GM21825 (cell line): ENCODE measurements around the gene NEDD4L.

Experiments
- ATAC-seq: cut with Tn5 transposase; IDR thresholded peaks from one replicate; pipeline ENCODE4 v1.9.1; 2021; ENCODE audit warnings: mild to moderate bottlenecking, moderate library complexity; ENCODE audit not compliant: unreplicated experiment

The NEDD4L gene

DNA sequence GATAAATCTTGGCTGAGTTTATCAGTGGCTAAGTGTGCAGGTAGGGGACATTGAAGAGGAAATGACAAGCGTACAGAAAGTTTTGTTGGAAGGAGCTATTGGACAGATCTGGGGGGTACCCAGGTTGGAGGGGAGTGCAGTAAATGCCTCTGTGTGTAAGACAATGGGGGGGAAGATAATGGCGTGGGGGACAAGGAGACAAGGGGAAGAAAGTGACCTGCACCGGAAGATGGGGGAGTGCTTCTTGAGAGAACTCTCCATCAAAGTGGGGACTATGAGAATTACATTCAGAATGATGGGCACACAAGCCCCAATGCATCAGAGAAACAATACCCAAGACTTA is 394.9 kb downstream of the NEDD4L start:
- no peak for ATAC-seq

DNA sequence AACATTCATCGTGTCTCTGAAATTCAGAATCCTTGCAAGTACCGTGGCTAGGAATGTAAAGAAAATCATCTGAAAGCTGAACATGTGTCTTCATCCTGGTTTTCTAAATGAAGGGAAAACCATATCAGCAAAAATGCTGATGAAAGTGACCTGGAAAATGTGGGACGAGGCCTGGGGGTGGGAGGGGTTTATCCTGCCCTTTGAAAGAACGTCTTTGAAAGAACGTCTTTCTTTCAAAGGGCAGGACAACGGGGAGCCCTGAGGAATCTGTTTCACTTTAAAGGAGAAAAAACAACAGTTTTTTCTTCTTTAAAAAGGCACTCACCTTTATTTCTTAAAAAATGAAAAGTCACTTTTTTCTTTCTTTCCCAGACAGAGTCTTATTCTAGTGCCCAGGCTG is 399.6 kb downstream of the NEDD4L start:
- no peak for ATAC-seq

DNA sequence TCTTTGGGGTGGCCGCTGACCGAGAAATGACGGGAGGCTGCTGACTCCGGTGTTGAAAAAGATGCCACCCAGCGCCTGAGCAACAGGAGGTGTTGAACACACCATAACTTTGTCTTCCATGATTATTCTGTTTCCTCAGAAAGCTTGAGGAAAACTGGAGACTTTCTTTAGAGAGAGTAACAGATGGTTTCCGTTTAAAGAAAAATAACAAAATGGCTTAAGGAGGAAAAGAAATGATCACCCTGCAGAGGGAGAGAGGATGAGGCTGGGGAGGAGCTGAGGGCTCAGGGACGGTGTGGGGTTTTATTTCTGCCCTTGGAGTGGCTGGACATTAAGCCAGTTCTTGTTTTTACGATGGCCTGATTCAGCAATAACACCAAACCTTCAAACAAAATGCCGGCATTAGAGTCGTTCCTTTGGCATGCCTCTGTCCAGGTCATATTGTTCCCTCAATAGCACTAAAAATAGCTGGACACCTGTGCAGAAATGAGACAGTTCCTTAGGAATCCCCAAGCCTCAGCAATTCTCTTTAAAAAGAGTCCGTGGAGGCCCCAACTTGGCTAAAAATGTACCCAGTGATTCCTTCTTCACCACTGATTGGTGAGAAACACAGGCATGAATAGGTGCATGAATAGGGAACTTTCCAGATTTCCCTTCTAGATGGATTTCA is 402.5 kb downstream of the NEDD4L start:
- ATAC-seq: no peak

DNA sequence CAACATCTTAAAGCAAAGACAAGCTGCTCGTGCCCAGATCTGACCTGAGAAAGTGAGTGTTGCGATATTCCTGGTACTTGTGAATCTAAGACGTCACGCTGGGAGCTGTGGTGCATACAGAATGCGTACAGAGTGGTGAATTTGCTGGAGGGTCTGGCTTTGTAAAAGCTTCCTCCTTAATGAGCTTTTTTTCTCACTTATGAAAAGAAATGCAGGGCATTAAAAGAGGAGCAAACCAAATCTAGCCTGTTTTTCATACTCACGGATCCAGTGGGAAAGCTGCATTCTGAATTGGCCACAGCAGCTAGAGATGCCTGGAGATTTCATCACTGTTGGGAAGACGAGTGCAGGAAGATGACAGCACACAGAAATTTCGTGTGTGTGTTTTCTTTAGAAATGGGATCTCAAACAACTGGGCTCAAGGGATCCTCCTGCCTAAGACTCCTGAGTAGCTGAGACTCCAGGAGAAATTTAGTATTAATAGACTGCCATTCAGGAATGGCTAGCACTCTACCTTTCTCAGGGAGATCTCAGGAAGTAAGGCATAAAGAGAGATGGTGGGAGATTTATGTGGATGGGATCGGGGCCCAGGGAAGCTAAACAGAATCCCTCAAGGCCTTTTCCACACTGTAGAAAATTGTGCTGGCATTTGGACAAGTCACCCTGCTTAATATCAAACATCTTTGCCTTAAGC is 403.5 kb downstream of the NEDD4L start:
- ATAC-seq: no peak

DNA sequence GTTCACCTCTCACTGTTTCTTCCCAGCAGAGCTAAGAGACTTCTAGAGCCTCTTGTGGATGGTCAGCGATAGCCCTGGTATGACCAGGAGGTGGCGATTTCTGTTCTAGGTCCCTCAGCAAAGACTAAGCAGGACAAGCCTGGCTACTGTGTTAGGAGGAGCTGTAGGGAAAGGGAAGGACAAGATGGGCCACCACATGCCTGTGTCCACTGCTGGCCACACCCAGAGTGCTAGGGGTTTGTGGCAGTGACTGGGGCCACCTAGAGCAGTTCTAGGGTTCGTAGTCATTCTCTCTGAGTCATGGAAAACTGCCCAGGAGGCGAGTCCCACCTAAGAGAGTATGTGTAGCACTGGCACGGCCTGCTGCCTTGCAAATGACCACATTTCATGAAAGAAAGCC is 405.4 kb downstream of the NEDD4L start:
- no peak for ATAC-seq
